Esophagus squamous epithelium (tissue), 4 donors: ENCODE data around the gene NXN.
"Not testable (repeated sequence)": the region's sequence is repeated elsewhere in the genome, so short reads cannot be mapped to it uniquely, and the experiment has no call there.

Source experiments
- POLR2A ChIP-seq, 4 donors: fragments of 450-650 bp; IDR thresholded peaks; one replicate each; pipeline ENCODE4 v1.6.1; 2017; ENCODE audit warnings: antibody characterized with exemption in 4 of 4, mild to moderate bottlenecking in 4 of 4, moderate library complexity in 3 of 4
- TF ChIP-seq, protein P1 (sequence below), 6 experiments: fragments of 450-650 bp in 4 of 6; fragments of 200-600 bp in 2 of 6; sonication (generic) in 2 of 6; IDR thresholded peaks; one replicate each; pipeline ENCODE4 v1.5.1; 2016 to 2019; ENCODE audit warnings: antibody characterized with exemption in 6 of 6, mild to moderate bottlenecking in 4 of 6, moderate library complexity in 4 of 6

DNA sequence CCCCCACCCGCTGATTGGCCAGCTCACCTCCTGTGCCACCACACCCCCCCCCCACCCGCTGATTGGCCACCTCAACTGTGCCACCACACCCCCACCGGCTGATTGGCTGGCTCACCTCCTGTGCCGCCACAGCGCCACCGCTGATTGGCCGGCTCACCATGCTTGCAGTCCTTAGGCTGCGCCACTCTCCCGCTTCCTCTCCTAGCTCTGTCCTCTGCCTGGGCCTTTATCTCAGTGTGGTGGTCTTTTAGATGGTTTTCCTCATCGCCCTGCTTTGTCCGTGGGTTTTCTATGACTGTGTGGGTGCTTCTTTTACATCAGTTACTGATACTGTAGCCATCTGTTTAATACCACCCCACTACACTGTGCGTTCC is 188.7 kb downstream of the NXN start:
- not testable (repeated sequence) for TF ChIP-seq POLR2A (IDR thresholded peaks at IDR 0.05)
- TF ChIP-seq, protein P1, sequence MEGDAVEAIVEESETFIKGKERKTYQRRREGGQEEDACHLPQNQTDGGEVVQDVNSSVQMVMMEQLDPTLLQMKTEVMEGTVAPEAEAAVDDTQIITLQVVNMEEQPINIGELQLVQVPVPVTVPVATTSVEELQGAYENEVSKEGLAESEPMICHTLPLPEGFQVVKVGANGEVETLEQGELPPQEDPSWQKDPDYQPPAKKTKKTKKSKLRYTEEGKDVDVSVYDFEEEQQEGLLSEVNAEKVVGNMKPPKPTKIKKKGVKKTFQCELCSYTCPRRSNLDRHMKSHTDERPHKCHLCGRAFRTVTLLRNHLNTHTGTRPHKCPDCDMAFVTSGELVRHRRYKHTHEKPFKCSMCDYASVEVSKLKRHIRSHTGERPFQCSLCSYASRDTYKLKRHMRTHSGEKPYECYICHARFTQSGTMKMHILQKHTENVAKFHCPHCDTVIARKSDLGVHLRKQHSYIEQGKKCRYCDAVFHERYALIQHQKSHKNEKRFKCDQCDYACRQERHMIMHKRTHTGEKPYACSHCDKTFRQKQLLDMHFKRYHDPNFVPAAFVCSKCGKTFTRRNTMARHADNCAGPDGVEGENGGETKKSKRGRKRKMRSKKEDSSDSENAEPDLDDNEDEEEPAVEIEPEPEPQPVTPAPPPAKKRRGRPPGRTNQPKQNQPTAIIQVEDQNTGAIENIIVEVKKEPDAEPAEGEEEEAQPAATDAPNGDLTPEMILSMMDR (IDR thresholded peaks at IDR 0.05) = not testable (repeated sequence)
